GM12865 (cell line): ENCODE measurements around the gene LAMB4.

Experiments used
- DNase-seq: peaks from one replicate; pipeline ENCODE4 v3.0.0; 2010; ENCODE audit warnings: low read depth
- H3K4me3 ChIP-seq: 2 replicates; pipeline ENCODE4 v1.5.1; 2011; ENCODE audit warnings: mild to moderate bottlenecking, low read depth, low read length, control low read depth
- CTCF ChIP-seq: IDR thresholded peaks from 2 replicates; pipeline ENCODE4 v1.5.1; 2011; ENCODE audit warnings: low read length, control low read depth, low read depth, inconsistent platforms; ENCODE audit not compliant: insufficient read depth; ENCODE audit errors: missing control alignments

LAMB4 gene

GRCh38 chr7:108079648-108080591 is 50.2 kb downstream of the LAMB4 start:
- no peak for TF ChIP-seq CTCF
- H3K4me3 ChIP-seq, result no peak overlapping the region
- no peak for DNase-seq

- no peak overlapping the region for H3K4me3 ChIP-seq
- no peak for TF ChIP-seq CTCF
- DNase-seq, result no peak
Measured at GRCh38 chr7:108079276-108079647, 50.9 kb downstream of the LAMB4 start.

- TF ChIP-seq CTCF, result no peak
- H3K4me3 ChIP-seq, result no peak overlapping the region
- DNase-seq, result no peak
Measured at GRCh38 chr7:108078691-108079090, 51.5 kb downstream of the LAMB4 start.

GRCh38 chr7:108078211-108078673 is 51.9 kb downstream of the LAMB4 start:
- no peak for TF ChIP-seq CTCF
- no peak overlapping the region for H3K4me3 ChIP-seq
- no peak for DNase-seq

- no peak for DNase-seq
- TF ChIP-seq CTCF, result no peak
- no peak overlapping the region for H3K4me3 ChIP-seq
Measured at GRCh38 chr7:108077709-108078108, 52.5 kb downstream of the LAMB4 start.

- no peak overlapping the region for H3K4me3 ChIP-seq
- DNase-seq, result no peak
- TF ChIP-seq CTCF, result no peak
Measured at GRCh38 chr7:108076156-108076555, 54.0 kb downstream of the LAMB4 start.
